Transverse colon (tissue), 4 donors: Measurements from ENCODE around the gene AATK. TPM values are rescaled to one million over a fixed set of nuclear protein-coding genes. Genes with fewer than 3 reads are reported as not detected.

Experiments
- DNase-seq: peaks from one replicate; pipeline ENCODE4 v3.0.0-alpha.2; 2019
- H3K27ac ChIP-seq, 4 donors: fragments of 200-600 bp; sonication (generic); 2 replicates each; pipeline ENCODE4 v1.5.1; 2016 to 2018; ENCODE audit warnings: inconsistent platforms in 4 of 4
- H3K27me3 ChIP-seq: fragments of 200-600 bp; sonication (generic); 2 replicates; pipeline ENCODE4 v1.5.1; 2017; ENCODE audit warnings: inconsistent platforms
- H3K36me3 ChIP-seq, 4 donors: fragments of 200-600 bp; sonication (generic); 2 replicates each; pipeline ENCODE4 v1.5.1; 2017 to 2019; ENCODE audit warnings: inconsistent platforms in 4 of 4
- H3K4me1 ChIP-seq, 4 donors: fragments of 200-600 bp; sonication (generic); 2 replicates each; pipeline ENCODE4 v1.5.1; 2017 to 2020; ENCODE audit warnings: inconsistent platforms in 4 of 4
- H3K4me3 ChIP-seq, 4 donors: fragments of 200-600 bp; sonication (generic); 1 replicate in 1 of 4; 2 replicates in 3 of 4; pipeline versions ENCODE4 v1.5.1 to v1.6.1; 2017 to 2019; ENCODE audit warnings: inconsistent platforms in 4 of 4
- H3K9me3 ChIP-seq, 2 donors: fragments of 200-600 bp; sonication (generic); 2 replicates each; pipeline ENCODE4 v1.5.1; 2017 to 2019; ENCODE audit warnings: inconsistent platforms in 2 of 2
- CTCF ChIP-seq, 5 experiments: fragments of 200-600 bp in 3 of 5; fragments of 450-650 bp in 2 of 5; sonication (generic) in 3 of 5; IDR thresholded peaks; 1 replicate in 2 of 5; 2 replicates in 3 of 5; pipeline ENCODE4 v1.5.1; 2016 to 2017; ENCODE audit warnings: antibody characterized with exemption in 5 of 5, inconsistent platforms in 3 of 5, mild to moderate bottlenecking in 2 of 5, moderate library complexity in 1 of 5
- EP300 ChIP-seq: sonication (generic); formaldehyde crosslinking; IDR thresholded peaks from one replicate; pipeline ENCODE4 v1.6.1; 2017; ENCODE audit warnings: antibody characterized with exemption, low read depth
- POLR2A ChIP-seq: fragments of 450-650 bp; IDR thresholded peaks from one replicate; pipeline ENCODE4 v1.6.1; 2016; ENCODE audit warnings: antibody characterized with exemption, mild to moderate bottlenecking, moderate library complexity
- POLR2AphosphoS5 ChIP-seq, 3 donors: sonication (generic); formaldehyde crosslinking; IDR thresholded peaks; one replicate each; pipeline ENCODE4 v1.6.1; 2016; ENCODE audit warnings: antibody characterized with exemption in 3 of 3
- WGBS, 2 donors: methylation state at CpG; one replicate each; pipeline ENCODE4 v1.1.5; 2018; ENCODE audit warnings: low coverage in 1 of 2; 5-methylcytosine and 5-hydroxymethylcytosine counted together
- in situ Hi-C, 4 donors: fragments of 200-750 bp; cut with MboI; loops; one replicate each; pipeline versions ENCODE4 v1.15.0 to v1.15.1; 2017; ENCODE audit warnings: low sequenced_read_pairs in 3 of 4, low pct_ligation_motif_present in 1 of 4, low pct_unique_long_range_greater_than_20kb in 1 of 4
- intact Hi-C: fragments of 100-400 bp; cut with DNase I; formaldehyde crosslinking; loops from one replicate; pipeline ENCODE4 v1.15.1; 2023; ENCODE audit warnings: low total_unique reads
- total RNA-seq, 4 donors: library from RNA; depleted of rRNA; stranded (reverse); fragments of >200 nt; gene quantifications; one replicate each; pipeline ENCODE4 v1.1.0, GENCODE V29; 2016

The AATK gene
- total RNA-seq, 4 donors from 2014 or later = 1.7 to 21.3 (median 8.6) TPM

- H3K4me3 ChIP-seq = no peak overlapping the region
- peaks cover 17% of the 10 kb centered on the region for H3K27me3 ChIP-seq
- intact Hi-C loops = no loop called here
- no peaks in the 10 kb centered on the region for H3K4me1 ChIP-seq
- no peak overlapping the region for H3K27ac ChIP-seq
- H3K36me3 ChIP-seq = no peaks in the 10 kb centered on the region
- no peak for TF ChIP-seq POLR2A
- no peak for TF ChIP-seq EP300
- TF ChIP-seq POLR2AphosphoS5 (IDR thresholded peaks at IDR 0.05) = no peak
- TF ChIP-seq CTCF (IDR thresholded peaks at IDR 0.05) = no peak
- WGBS, 2 donors = 90% methylated on average over 43 of the region's 43 CpGs; no CpG with 5 or more reads in 1 of the 2 donors
- no peak for DNase-seq
- no peaks in the 10 kb centered on the region for H3K9me3 ChIP-seq
- in situ Hi-C loops = no loop called here
These were observed 7.1 kb downstream of the AATK start for GRCh38 chr17:81158688-81159590.

- Histone ChIP-seq H3K27ac (no peak overlapping the region), H3K27me3 (peaks cover 8% of the 10 kb centered on the region), H3K4me1 (no peaks in the 10 kb centered on the region), H3K36me3 (no peaks in the 10 kb centered on the region), H3K4me3 (no peak overlapping the region), H3K9me3 (no peaks in the 10 kb centered on the region)
- 91 to 95% methylated on average over 4 to 37 of the region's 39 CpGs for WGBS, 2 donors
- intact Hi-C loops = no loop called here
- TF ChIP-seq POLR2A (no peak), POLR2AphosphoS5 (IDR thresholded peaks at IDR 0.05) (no peak), CTCF (IDR thresholded peaks at IDR 0.05) (no peak), EP300 (no peak)
- in situ Hi-C loops = no loop called here
- no peak for DNase-seq
These were observed 8.0 kb downstream of the AATK start for GRCh38 chr17:81157848-81158687.

- intact Hi-C loops = no loop called here
- DNase-seq = no peak
- in situ Hi-C loops = no loop called here
- Histone ChIP-seq H3K9me3 (no peaks in the 10 kb centered on the region), H3K27ac (no peak overlapping the region), H3K4me1 (no peaks in the 10 kb centered on the region), H3K4me3 (no peak overlapping the region), H3K27me3 (peaks cover 8% of the 10 kb centered on the region), H3K36me3 (no peaks in the 10 kb centered on the region)
- TF ChIP-seq CTCF (IDR thresholded peaks at IDR 0.05) = no peak
- WGBS, 2 donors = 85% methylated on average over 26 of the region's 38 CpGs; no CpG with 5 or more reads in 1 of the 2 donors
These were observed 8.9 kb downstream of the AATK start for GRCh38 chr17:81156866-81157805.
